ENCODE measurements around the gene FAM210B.
"Not testable (repeated sequence)": the region's sequence is repeated elsewhere in the genome, so short reads cannot be mapped to it uniquely, and the experiment has no call there.

Gene FAM210B

GRCh38 chr20:56336709-56337108 is 22.1 kb upstream of the FAM210B start:
- H3K4me2 ChIP-seq (ENCODE audit: low read length, poor library complexity, severe bottlenecking); H3K4me3 ChIP-seq (ENCODE audit: insufficient read depth in 1 of 2, low read depth in 1 of 2, low read length in 2 of 2); DNase-seq; H3K4me1 ChIP-seq (ENCODE audit: control insufficient read depth, insufficient read depth, low read depth, low read length); H4K91ac ChIP-seq (ENCODE audit: low read length); H3K9ac ChIP-seq (ENCODE audit: low read length); H3K36me3 ChIP-seq (ENCODE audit: control insufficient read depth in 1 of 2, insufficient read depth in 2 of 2, low read depth in 1 of 2, low read length in 2 of 2); H3K27ac ChIP-seq (ENCODE audit: low read length, poor library complexity, severe bottlenecking); H3K4ac ChIP-seq (ENCODE audit: low read depth in 1 of 2, low read length in 2 of 2); H2AFZ ChIP-seq (ENCODE audit: low read depth, low read length); H3K9me3 ChIP-seq (ENCODE audit: control insufficient read depth, low read length); H3K18ac ChIP-seq (ENCODE audit: low read depth in 1 of 2, low read length in 2 of 2); H3K14ac ChIP-seq (ENCODE audit: low read length in 2 of 2); H2BK5ac ChIP-seq (ENCODE audit: low read depth, low read length, poor library complexity, severe bottlenecking); H2BK12ac ChIP-seq (ENCODE audit: low read length in 2 of 2); H4K8ac ChIP-seq (ENCODE audit: low read length); H2BK15ac ChIP-seq (ENCODE audit: low read depth, poor library complexity, severe bottlenecking); H2AK5ac ChIP-seq (ENCODE audit: low read length, severe bottlenecking); H3K23ac ChIP-seq (ENCODE audit: low read length in 2 of 2); H3K27me3 ChIP-seq (ENCODE audit: control insufficient read depth in 1 of 2, insufficient read depth in 1 of 2, low read length in 2 of 2); H2BK120ac ChIP-seq (ENCODE audit: low read depth, low read length); H3K79me1 ChIP-seq (replicated peaks; ENCODE audit: low read length, poor library complexity, severe bottlenecking): not testable (repeated sequence)
- WGBS = 91% methylated on average over 7 of the region's 8 CpGs

GRCh38 chr20:56342783-56343182 is 16.0 kb upstream of the FAM210B start:
- no peak overlapping the region for H2AFZ ChIP-seq (ENCODE audit: low read depth, low read length)
- no peak overlapping the region for H2BK12ac ChIP-seq (ENCODE audit: low read length in 2 of 2)
- H2BK5ac ChIP-seq (ENCODE audit: low read depth, low read length, poor library complexity, severe bottlenecking) = no peak overlapping the region
- H2AK5ac ChIP-seq (ENCODE audit: low read length, severe bottlenecking) = no peak overlapping the region
- H3K4me1 ChIP-seq (ENCODE audit: control insufficient read depth, insufficient read depth, low read depth, low read length) = peaks cover 4% of the 10 kb centered on the region
- H4K8ac ChIP-seq (ENCODE audit: low read length) = no peak overlapping the region
- WGBS = 78% methylated on average over 3 of the region's 3 CpGs
- H3K79me1 ChIP-seq (replicated peaks; ENCODE audit: low read length, poor library complexity, severe bottlenecking) = no peaks in the 10 kb centered on the region
- H3K36me3 ChIP-seq (ENCODE audit: control insufficient read depth in 1 of 2, insufficient read depth in 2 of 2, low read depth in 1 of 2, low read length in 2 of 2) = peaks cover 0 to 2% of the 10 kb centered on the region in 2 experiments
- no peak overlapping the region for H3K4me3 ChIP-seq (ENCODE audit: insufficient read depth in 1 of 2, low read depth in 1 of 2, low read length in 2 of 2)
- no peak overlapping the region for H4K91ac ChIP-seq (ENCODE audit: low read length)
- H3K4ac ChIP-seq (ENCODE audit: low read depth in 1 of 2, low read length in 2 of 2) = no peak overlapping the region
- no peak overlapping the region for H3K27ac ChIP-seq (ENCODE audit: low read length, poor library complexity, severe bottlenecking)
- DNase-seq = no peak
- no peak overlapping the region for H3K23ac ChIP-seq (ENCODE audit: low read length in 2 of 2)
- H3K14ac ChIP-seq (ENCODE audit: low read length in 2 of 2) = no peak overlapping the region
- H2BK15ac ChIP-seq (ENCODE audit: low read depth, poor library complexity, severe bottlenecking) = no peak overlapping the region
- H3K9me3 ChIP-seq (ENCODE audit: control insufficient read depth, low read length) = no peaks in the 10 kb centered on the region
- H3K9ac ChIP-seq (ENCODE audit: low read length) = no peak overlapping the region
- H3K18ac ChIP-seq (ENCODE audit: low read depth in 1 of 2, low read length in 2 of 2) = no peak overlapping the region
- H3K4me2 ChIP-seq (ENCODE audit: low read length, poor library complexity, severe bottlenecking) = no peak overlapping the region
- H2BK120ac ChIP-seq (ENCODE audit: low read depth, low read length) = no peak overlapping the region
- H3K27me3 ChIP-seq (ENCODE audit: control insufficient read depth in 1 of 2, insufficient read depth in 1 of 2, low read length in 2 of 2) = peaks cover 34 to 37% of the 10 kb centered on the region in 2 experiments

GRCh38 chr20:56343861-56344381 is 14.9 kb upstream of the FAM210B start:
- H3K4ac ChIP-seq (ENCODE audit: low read depth in 1 of 2, low read length in 2 of 2) = no peak overlapping the region
- peak overlapping the region; percentile 72 for H3K4me2 ChIP-seq (ENCODE audit: low read length, poor library complexity, severe bottlenecking)
- H3K23ac ChIP-seq (ENCODE audit: low read length in 2 of 2) = no peak overlapping the region
- no peak overlapping the region for H3K14ac ChIP-seq (ENCODE audit: low read length in 2 of 2)
- H4K8ac ChIP-seq (ENCODE audit: low read length) = peak overlapping the region; percentile 64
- no peak overlapping the region for H2BK120ac ChIP-seq (ENCODE audit: low read depth, low read length)
- H4K91ac ChIP-seq (ENCODE audit: low read length) = no peak overlapping the region
- H3K79me1 ChIP-seq (replicated peaks; ENCODE audit: low read length, poor library complexity, severe bottlenecking) = no peaks in the 10 kb centered on the region
- peak; percentile 35 for DNase-seq
- no peak overlapping the region for H2AK5ac ChIP-seq (ENCODE audit: low read length, severe bottlenecking)
- H3K27me3 ChIP-seq (ENCODE audit: control insufficient read depth in 1 of 2, insufficient read depth in 1 of 2, low read length in 2 of 2) = peaks cover 34 to 46% of the 10 kb centered on the region in 2 experiments
- no peaks in the 10 kb centered on the region for H3K9me3 ChIP-seq (ENCODE audit: control insufficient read depth, low read length)
- H3K9ac ChIP-seq (ENCODE audit: low read length) = no peak overlapping the region
- no peak overlapping the region for H2BK12ac ChIP-seq (ENCODE audit: low read length in 2 of 2)
- H2AFZ ChIP-seq (ENCODE audit: low read depth, low read length) = no peak overlapping the region
- H3K27ac ChIP-seq (ENCODE audit: low read length, poor library complexity, severe bottlenecking) = no peak overlapping the region
- H3K4me1 ChIP-seq (ENCODE audit: control insufficient read depth, insufficient read depth, low read depth, low read length) = peaks cover 4% of the 10 kb centered on the region
- H3K18ac ChIP-seq (ENCODE audit: low read depth in 1 of 2, low read length in 2 of 2) = no peak overlapping the region
- no peak overlapping the region for H2BK5ac ChIP-seq (ENCODE audit: low read depth, low read length, poor library complexity, severe bottlenecking)
- peak overlapping the region; percentile 39 to 75 for H3K4me3 ChIP-seq (ENCODE audit: insufficient read depth in 1 of 2, low read depth in 1 of 2, low read length in 2 of 2)
- H3K36me3 ChIP-seq (ENCODE audit: control insufficient read depth in 1 of 2, insufficient read depth in 2 of 2, low read depth in 1 of 2, low read length in 2 of 2) = peaks cover 0 to 2% of the 10 kb centered on the region in 2 experiments
- 4% methylated on average over 40 of the region's 41 CpGs for WGBS
- no peak overlapping the region for H2BK15ac ChIP-seq (ENCODE audit: low read depth, poor library complexity, severe bottlenecking)

- no peak overlapping the region for H4K8ac ChIP-seq (ENCODE audit: low read length)
- H3K4ac ChIP-seq (ENCODE audit: low read depth in 1 of 2, low read length in 2 of 2) = no peak overlapping the region
- no peak overlapping the region for H2AFZ ChIP-seq (ENCODE audit: low read depth, low read length)
- no peak overlapping the region for H3K4me3 ChIP-seq (ENCODE audit: insufficient read depth in 1 of 2, low read depth in 1 of 2, low read length in 2 of 2)
- no peak overlapping the region for H2AK5ac ChIP-seq (ENCODE audit: low read length, severe bottlenecking)
- peaks cover 4% of the 10 kb centered on the region for H3K4me1 ChIP-seq (ENCODE audit: control insufficient read depth, insufficient read depth, low read depth, low read length)
- H2BK15ac ChIP-seq (ENCODE audit: low read depth, poor library complexity, severe bottlenecking) = no peak overlapping the region
- no peak overlapping the region for H3K27ac ChIP-seq (ENCODE audit: low read length, poor library complexity, severe bottlenecking)
- H3K9me3 ChIP-seq (ENCODE audit: control insufficient read depth, low read length) = no peaks in the 10 kb centered on the region
- H3K79me1 ChIP-seq (replicated peaks; ENCODE audit: low read length, poor library complexity, severe bottlenecking) = no peaks in the 10 kb centered on the region
- no peak overlapping the region for H2BK120ac ChIP-seq (ENCODE audit: low read depth, low read length)
- 77% methylated on average over 8 of the region's 8 CpGs for WGBS
- no peak for DNase-seq
- H3K9ac ChIP-seq (ENCODE audit: low read length) = no peak overlapping the region
- H3K18ac ChIP-seq (ENCODE audit: low read depth in 1 of 2, low read length in 2 of 2) = no peak overlapping the region
- peaks cover 34 to 51% of the 10 kb centered on the region in 2 experiments for H3K27me3 ChIP-seq (ENCODE audit: control insufficient read depth in 1 of 2, insufficient read depth in 1 of 2, low read length in 2 of 2)
- no peak overlapping the region for H3K23ac ChIP-seq (ENCODE audit: low read length in 2 of 2)
- no peak overlapping the region for H4K91ac ChIP-seq (ENCODE audit: low read length)
- H3K36me3 ChIP-seq (ENCODE audit: control insufficient read depth in 1 of 2, insufficient read depth in 2 of 2, low read depth in 1 of 2, low read length in 2 of 2) = peaks cover 0 to 2% of the 10 kb centered on the region in 2 experiments
- H3K14ac ChIP-seq (ENCODE audit: low read length in 2 of 2) = no peak overlapping the region
- H2BK12ac ChIP-seq (ENCODE audit: low read length in 2 of 2) = no peak overlapping the region
- H2BK5ac ChIP-seq (ENCODE audit: low read depth, low read length, poor library complexity, severe bottlenecking) = no peak overlapping the region
- no peak overlapping the region for H3K4me2 ChIP-seq (ENCODE audit: low read length, poor library complexity, severe bottlenecking)
Observed at GRCh38 chr20:56345911-56346310, 12.9 kb upstream of the FAM210B start.

Data from mesenchymal stem cell (in vitro differentiated cells and primary cell).